ENCODE results near the gene THAP9.
A peak's percentile ranks its signal among the peaks of the same experiment; 100 is the strongest.

Gene THAP9

GRCh38 chr4:82954212-82954611 lies 53.7 kb downstream of the THAP9 start:
- DNase-seq = no peak
- TF ChIP-seq GATA1 (IDR thresholded peaks at IDR 0.05; ENCODE audit: low read depth, low read length) = no peak
- TF ChIP-seq POLR2A (IDR thresholded peaks at IDR 0.05; ENCODE audit: low read length) = no peak

- TF ChIP-seq POLR2A (IDR thresholded peaks at IDR 0.05; ENCODE audit: low read length) (no peak), GATA1 (IDR thresholded peaks at IDR 0.05; ENCODE audit: low read depth, low read length) (no peak)
- no peak for DNase-seq
These were observed 56.5 kb downstream of the THAP9 start for GRCh38 chr4:82957045-82957444.

GRCh38 chr4:82965763-82966162 lies 65.2 kb downstream of the THAP9 start:
- DNase-seq = peak; percentile 18 to 44
- TF ChIP-seq GATA1 (IDR thresholded peaks at IDR 0.05; ENCODE audit: low read depth, low read length) = no peak
- no peak for TF ChIP-seq POLR2A (IDR thresholded peaks at IDR 0.05; ENCODE audit: low read length)

GRCh38 chr4:82968972-82969371 lies 68.4 kb downstream of the THAP9 start:
- no peak for DNase-seq
- no peak for TF ChIP-seq GATA1 (IDR thresholded peaks at IDR 0.05; ENCODE audit: low read depth, low read length)

- TF ChIP-seq POLR2A (IDR thresholded peaks at IDR 0.05; ENCODE audit: low read length) (no peak), GATA1 (IDR thresholded peaks at IDR 0.05; ENCODE audit: low read depth, low read length) (no peak)
These were observed 68.9 kb downstream of the THAP9 start for GRCh38 chr4:82969414-82969813.

More at GRCh38 chr4:82969414-82969813, 68.9 kb downstream of the THAP9 start:
- no peak for DNase-seq
